T-helper 1 cell treated with Interleukin-12 subunit alpha and Interleukin-12 subunit beta and Interleukin-4 antibody, amounts not matched to agents 30 μg/mL and 1 μg/mL, for 36 hours (primary cell): ENCODE data around the gene CEMIP2.
"Not testable (repeated sequence)": the region's sequence is repeated elsewhere in the genome, so short reads cannot be mapped to it uniquely, and the experiment has no call there.

ENCODE experiments used
- H3K27ac Mint-ChIP-seq: one replicate; pipeline ENCODE4 v1.8.0; 2021; ENCODE audit warnings: mild to moderate bottlenecking, mixed read lengths
- H3K27me3 Mint-ChIP-seq: one replicate; pipeline ENCODE4 v1.8.0; 2021; ENCODE audit warnings: low read depth, mixed read lengths
- H3K36me3 Mint-ChIP-seq: one replicate; pipeline ENCODE4 v1.8.0; 2021; ENCODE audit warnings: low read depth, mixed read lengths
- H3K4me1 Mint-ChIP-seq: one replicate; pipeline ENCODE4 v1.8.0; 2021; ENCODE audit warnings: low read depth, mixed read lengths
- H3K4me3 Mint-ChIP-seq: one replicate; pipeline ENCODE4 v1.8.0; 2021; ENCODE audit warnings: mild to moderate bottlenecking, moderate library complexity, mixed read lengths
- H3K9me3 Mint-ChIP-seq: one replicate; pipeline ENCODE4 v1.8.0; 2021; ENCODE audit warnings: mixed read lengths

The CEMIP2 gene

DNA sequence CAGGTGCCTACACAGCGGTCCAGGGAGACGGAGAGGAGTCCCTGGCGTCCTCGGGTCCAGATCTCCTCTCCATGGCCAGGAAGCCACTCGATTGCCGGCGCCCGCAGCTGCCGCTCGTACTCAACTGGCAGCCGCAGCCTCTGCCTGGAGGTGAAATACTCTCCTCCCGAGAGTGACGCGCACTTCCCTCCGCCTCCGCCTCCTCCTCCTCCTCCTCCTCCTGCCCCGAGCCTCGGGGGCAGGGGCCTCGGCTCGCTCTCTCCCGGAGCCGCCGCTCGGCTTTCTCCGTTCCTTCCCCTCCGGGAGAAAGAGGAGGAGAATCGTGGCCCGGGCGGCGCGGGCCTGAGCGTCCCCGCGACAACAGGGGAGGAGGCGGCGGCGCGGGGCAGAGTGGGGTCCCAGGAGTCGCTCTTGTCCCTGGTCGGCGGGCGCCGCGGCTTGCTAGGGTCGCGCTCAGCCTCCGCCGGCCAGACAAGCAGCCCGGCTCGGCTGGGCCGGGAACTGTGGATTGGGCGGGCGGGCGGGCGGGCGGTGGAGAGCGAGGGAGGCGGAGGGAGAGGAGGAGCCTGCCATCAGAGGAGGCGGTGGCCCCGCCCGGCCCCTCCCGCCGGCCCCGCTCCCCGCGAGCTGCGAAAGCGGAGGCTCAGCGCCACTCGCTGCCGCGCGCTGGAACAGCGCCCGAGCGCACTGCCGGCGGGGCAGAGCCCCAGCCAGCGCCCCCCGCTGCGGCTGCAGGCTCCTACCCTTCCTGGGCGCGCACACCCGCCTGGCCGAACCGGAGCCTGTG lies at the start of gene CEMIP2:
Gene CEMIP2 (minus strand): TSS at position 126 of the 787 bp plus-strand sequence. CDS start 18,140 bp downstream, outside the sequence.
- peaks cover 39% of the 10 kb centered on the region for H3K4me1 Mint-ChIP-seq

GRCh38 chr9:71816916-71817451 lies 48.7 kb upstream of the CEMIP2 start:
- Mint-ChIP-seq H3K9me3 (no peaks in the 10 kb centered on the region), H3K36me3 (no peaks in the 10 kb centered on the region), H3K27me3 (no peaks in the 10 kb centered on the region), H3K4me1 (peaks cover 6% of the 10 kb centered on the region), H3K27ac (no peak overlapping the region), H3K4me3 (no peak overlapping the region)

More for the DNA sequence above, at the start of gene CEMIP2:
- H3K36me3 Mint-ChIP-seq: peaks cover 6% of the 10 kb centered on the region
- H3K27ac Mint-ChIP-seq: peak within 1 kb of the TSS; percentile 98
- no peaks in the 10 kb centered on the region for H3K27me3 Mint-ChIP-seq
- peak within 1 kb of the TSS; percentile 98 for H3K4me3 Mint-ChIP-seq
- H3K9me3 Mint-ChIP-seq: no peaks in the 10 kb centered on the region

DNA sequence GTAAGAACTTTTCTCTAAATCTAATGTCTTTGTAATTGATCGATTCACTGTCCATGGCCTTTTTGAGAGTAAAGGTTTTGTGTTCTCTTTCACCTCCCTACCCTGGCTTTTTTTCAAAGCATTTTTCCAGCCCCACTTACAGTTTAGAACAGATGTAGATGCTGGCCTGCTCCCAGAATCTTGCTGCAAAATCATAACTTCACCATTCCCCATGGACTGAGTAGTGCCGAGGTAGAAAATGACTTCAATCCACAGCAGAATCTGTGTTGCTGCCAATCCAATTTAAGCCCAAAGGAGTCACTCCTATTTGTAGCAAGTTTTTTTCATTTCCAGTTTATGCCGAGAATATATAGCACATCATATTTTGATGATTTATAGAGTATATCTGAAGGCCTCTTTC lies 46.5 kb upstream of the CEMIP2 start:
- no peak overlapping the region for H3K4me3 Mint-ChIP-seq
- H3K36me3 Mint-ChIP-seq: no peaks in the 10 kb centered on the region
- H3K9me3 Mint-ChIP-seq: no peaks in the 10 kb centered on the region
- no peaks in the 10 kb centered on the region for H3K27me3 Mint-ChIP-seq
- peaks cover 6% of the 10 kb centered on the region for H3K4me1 Mint-ChIP-seq
- H3K27ac Mint-ChIP-seq: no peak overlapping the region

- H3K36me3 Mint-ChIP-seq: no peaks in the 10 kb centered on the region
- H3K27ac Mint-ChIP-seq: no peak overlapping the region
- H3K27me3 Mint-ChIP-seq: no peaks in the 10 kb centered on the region
- H3K4me1 Mint-ChIP-seq: peaks cover 6% of the 10 kb centered on the region
- H3K4me3 Mint-ChIP-seq: no peak overlapping the region
- H3K9me3 Mint-ChIP-seq: no peaks in the 10 kb centered on the region
Observed at GRCh38 chr9:71814226-71814625, 45.9 kb upstream of the CEMIP2 start.

DNA sequence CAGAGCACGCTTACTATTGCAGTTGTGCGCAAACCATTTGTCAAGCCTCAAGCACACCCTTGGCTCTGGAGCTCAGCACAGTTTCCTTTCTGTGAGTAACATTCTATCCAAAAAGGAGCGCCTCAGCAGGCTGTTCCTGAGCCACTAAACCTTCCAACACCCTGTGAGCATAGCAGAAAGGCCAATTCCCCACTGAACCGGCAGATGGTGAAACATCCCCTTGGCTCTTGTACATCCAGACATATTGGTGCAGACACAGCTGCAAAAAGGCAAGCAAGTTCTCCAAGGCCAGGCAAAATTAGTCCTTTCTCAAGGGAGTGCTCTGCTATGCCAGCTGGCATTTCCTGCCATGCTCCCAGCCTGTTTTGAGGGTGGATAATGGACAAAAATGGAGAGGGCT lies 44.1 kb upstream of the CEMIP2 start:
- H3K27ac Mint-ChIP-seq: no peak overlapping the region
- no peaks in the 10 kb centered on the region for H3K27me3 Mint-ChIP-seq
- H3K4me1 Mint-ChIP-seq: peaks cover 6% of the 10 kb centered on the region
- H3K36me3 Mint-ChIP-seq: no peaks in the 10 kb centered on the region
- H3K4me3 Mint-ChIP-seq: no peak overlapping the region
- H3K9me3 Mint-ChIP-seq: no peaks in the 10 kb centered on the region

DNA sequence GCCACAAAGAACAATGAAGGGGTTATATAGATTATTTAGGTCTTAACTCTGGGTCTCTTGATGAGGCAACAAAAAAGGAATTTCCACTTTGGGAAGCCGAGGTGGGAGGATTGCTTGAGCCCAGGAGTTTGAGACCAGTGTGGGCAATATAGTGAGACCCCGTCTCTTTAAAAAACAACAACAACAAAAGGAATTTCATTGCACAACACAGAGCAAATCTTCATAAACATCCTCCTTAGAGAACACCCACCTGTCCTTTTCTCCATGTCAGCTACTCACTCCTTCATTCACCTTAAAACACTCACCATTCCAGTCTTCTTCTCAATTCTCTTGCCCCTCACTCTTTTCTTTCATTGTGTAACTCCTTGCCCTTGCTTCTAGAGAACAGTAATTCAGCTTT lies 39.8 kb upstream of the CEMIP2 start:
- no peaks in the 10 kb centered on the region for H3K36me3 Mint-ChIP-seq
- H3K4me1 Mint-ChIP-seq: peaks cover 4% of the 10 kb centered on the region
- H3K27ac Mint-ChIP-seq: no peak overlapping the region
- H3K27me3 Mint-ChIP-seq: no peaks in the 10 kb centered on the region
- no peaks in the 10 kb centered on the region for H3K9me3 Mint-ChIP-seq
- H3K4me3 Mint-ChIP-seq: no peak overlapping the region

- Mint-ChIP-seq H3K4me1 (peaks cover 4% of the 10 kb centered on the region), H3K36me3 (no peaks in the 10 kb centered on the region), H3K27me3 (no peaks in the 10 kb centered on the region), H3K27ac (no peak overlapping the region), H3K4me3 (no peak overlapping the region), H3K9me3 (no peaks in the 10 kb centered on the region)
Observed at GRCh38 chr9:71806901-71807307, 38.6 kb upstream of the CEMIP2 start.

DNA sequence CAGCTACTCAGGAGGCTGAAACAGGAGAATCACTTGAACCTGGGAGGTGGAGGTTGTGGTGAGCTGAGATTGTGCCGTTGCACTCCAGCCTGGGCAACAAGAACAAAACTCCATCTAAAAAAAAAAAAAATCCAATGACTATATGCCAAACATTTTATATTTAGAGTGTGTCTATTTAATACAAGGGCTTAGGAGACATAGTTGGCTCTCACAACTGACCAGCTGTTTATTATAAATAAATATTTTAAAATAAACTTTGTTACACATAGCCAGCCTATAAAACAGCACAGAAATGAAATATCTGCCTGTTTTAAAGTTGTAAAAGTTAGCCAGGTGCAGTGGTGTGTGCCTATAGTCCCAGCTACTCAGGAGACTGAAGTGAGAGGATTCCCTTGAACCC lies 36.8 kb upstream of the CEMIP2 start:
- H3K9me3 Mint-ChIP-seq, H3K27me3 Mint-ChIP-seq, H3K27ac Mint-ChIP-seq, H3K4me1 Mint-ChIP-seq, H3K4me3 Mint-ChIP-seq, H3K36me3 Mint-ChIP-seq: not testable (repeated sequence)

DNA sequence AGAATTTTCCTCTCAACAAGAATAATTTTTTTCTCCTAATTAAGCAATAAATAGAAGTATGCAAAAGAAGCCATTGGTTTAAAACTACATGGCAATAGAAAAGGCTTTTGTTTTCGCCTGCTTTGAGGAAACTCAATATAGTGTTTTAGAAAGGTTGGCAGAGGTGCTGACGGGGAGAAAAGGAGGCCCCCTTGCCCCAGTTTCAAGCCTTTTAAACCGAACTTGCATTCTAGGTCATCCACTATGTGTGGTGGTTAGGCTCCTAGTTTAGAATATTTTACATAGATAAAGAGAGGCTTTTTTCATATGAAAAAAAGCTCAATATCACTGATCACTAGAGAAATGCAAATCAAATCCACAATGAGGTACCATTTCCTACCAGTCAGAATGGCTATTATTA lies 33.5 kb upstream of the CEMIP2 start:
- no peaks in the 10 kb centered on the region for H3K9me3 Mint-ChIP-seq
- H3K4me1 Mint-ChIP-seq: peaks cover 6% of the 10 kb centered on the region
- H3K27ac Mint-ChIP-seq: no peak overlapping the region
- H3K36me3 Mint-ChIP-seq: no peaks in the 10 kb centered on the region
- H3K4me3 Mint-ChIP-seq: no peak overlapping the region
- no peaks in the 10 kb centered on the region for H3K27me3 Mint-ChIP-seq

DNA sequence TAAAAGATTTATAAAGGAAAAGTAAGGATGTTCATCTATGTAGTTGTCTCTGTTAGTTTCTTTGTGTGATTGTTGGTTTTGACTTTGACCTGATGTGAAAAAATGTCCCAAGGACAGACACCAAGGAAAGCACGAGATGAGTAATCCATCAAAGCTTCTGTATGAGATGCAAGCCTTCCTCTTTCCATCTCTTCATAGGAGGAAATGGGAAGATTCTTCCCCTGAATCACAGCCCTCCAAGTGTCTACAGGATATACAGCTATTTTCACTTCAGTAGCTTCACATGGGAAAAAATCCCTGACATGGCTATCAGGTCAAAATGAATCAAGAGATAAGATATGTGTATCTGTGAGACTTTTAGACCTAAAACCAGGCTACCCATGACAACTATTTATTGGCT lies 29.0 kb upstream of the CEMIP2 start:
- Mint-ChIP-seq H3K9me3 (no peaks in the 10 kb centered on the region), H3K4me3 (no peak overlapping the region), H3K36me3 (peaks cover 1% of the 10 kb centered on the region), H3K27me3 (no peaks in the 10 kb centered on the region), H3K27ac (no peak overlapping the region), H3K4me1 (peaks cover 37% of the 10 kb centered on the region)

- Mint-ChIP-seq H3K4me3 (no peak overlapping the region), H3K27ac (peak overlapping the region; percentile 15), H3K27me3 (no peaks in the 10 kb centered on the region), H3K4me1 (peaks cover 40% of the 10 kb centered on the region), H3K36me3 (peaks cover 5% of the 10 kb centered on the region), H3K9me3 (no peaks in the 10 kb centered on the region)
Observed at GRCh38 chr9:71796100-71796767, 27.9 kb upstream of the CEMIP2 start.

DNA sequence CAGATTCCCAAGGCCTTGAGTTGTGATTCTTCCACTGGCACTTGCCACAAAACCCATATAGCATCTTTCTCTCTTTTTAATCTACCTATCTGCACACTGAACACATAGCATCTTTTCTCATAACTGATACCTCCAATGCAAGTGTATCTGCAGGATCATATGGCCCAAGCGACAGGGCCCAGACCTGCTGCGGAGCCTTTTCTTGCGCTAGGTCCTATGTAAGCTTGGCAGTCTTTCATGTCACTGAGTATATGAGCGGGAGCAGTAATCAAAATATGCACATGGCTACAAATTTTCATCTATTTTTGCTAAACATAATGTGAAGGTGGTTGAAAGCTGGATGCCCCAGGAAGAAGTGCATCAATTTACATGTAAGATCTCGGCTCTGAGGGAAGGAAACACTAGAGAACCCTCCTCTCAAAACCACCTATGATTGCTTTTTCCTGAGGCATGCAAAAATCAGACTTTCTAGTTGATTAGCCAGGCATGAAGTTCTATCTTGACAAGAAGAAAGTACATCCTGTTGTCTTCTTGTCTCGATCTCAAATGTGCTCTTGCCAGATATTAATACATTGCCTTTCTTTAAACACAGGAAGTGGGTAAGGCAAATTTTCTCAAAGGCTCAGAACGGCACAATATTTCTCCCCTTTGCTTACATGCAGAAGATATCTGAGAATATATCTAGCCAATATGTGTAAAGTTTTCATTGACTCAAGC lies 26.9 kb upstream of the CEMIP2 start:
- Mint-ChIP-seq H3K36me3 (peaks cover 5% of the 10 kb centered on the region), H3K4me1 (peaks cover 40% of the 10 kb centered on the region), H3K4me3 (peak overlapping the region; percentile 75), H3K27ac (peak overlapping the region; percentile 90), H3K9me3 (no peaks in the 10 kb centered on the region), H3K27me3 (no peaks in the 10 kb centered on the region)

GRCh38 chr9:71793386-71794105 lies 25.2 kb upstream of the CEMIP2 start:
- peak overlapping the region; percentile 38 for H3K27ac Mint-ChIP-seq
- peaks cover 40% of the 10 kb centered on the region for H3K4me1 Mint-ChIP-seq
- peaks cover 5% of the 10 kb centered on the region for H3K36me3 Mint-ChIP-seq
- H3K4me3 Mint-ChIP-seq: no peak overlapping the region
- H3K27me3 Mint-ChIP-seq: no peaks in the 10 kb centered on the region
- no peaks in the 10 kb centered on the region for H3K9me3 Mint-ChIP-seq

DNA sequence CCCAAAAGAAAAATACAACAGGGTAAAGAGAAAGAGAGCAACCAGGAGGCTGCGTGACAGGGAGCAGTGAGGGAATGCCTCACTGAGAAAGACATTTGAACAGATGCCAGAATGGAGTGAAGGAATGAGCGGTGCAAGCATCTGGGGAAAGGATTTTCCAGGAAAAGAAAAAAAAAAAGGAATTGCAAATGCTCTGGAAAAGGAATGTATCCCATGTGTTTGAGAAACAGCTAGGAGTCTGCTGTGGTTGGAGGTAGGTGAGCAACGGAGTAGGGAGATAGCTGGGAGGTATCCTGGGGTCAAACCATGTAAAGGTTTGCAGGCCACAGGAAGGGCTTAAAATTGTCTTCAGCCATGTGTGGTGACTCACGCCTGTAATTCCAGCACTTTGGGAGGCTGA lies 23.6 kb upstream of the CEMIP2 start:
- H3K36me3 Mint-ChIP-seq: peaks cover 5% of the 10 kb centered on the region
- no peaks in the 10 kb centered on the region for H3K27me3 Mint-ChIP-seq
- no peak overlapping the region for H3K4me3 Mint-ChIP-seq
- H3K9me3 Mint-ChIP-seq: no peaks in the 10 kb centered on the region
- peaks cover 34% of the 10 kb centered on the region for H3K4me1 Mint-ChIP-seq
- no peak overlapping the region for H3K27ac Mint-ChIP-seq
